Brain microvascular endothelial cell (primary cell): ENCODE results near the gene EIF2B1.
A peak's percentile ranks its signal among the peaks of the same experiment; 100 is the strongest.

Experiments
- DNase-seq: peaks from one replicate; pipeline ENCODE4 v3.0.0-alpha.2; 2020
- H3K27ac ChIP-seq: fragments of 250-450 bp; sonication (Bioruptor Pico); 2 replicates; pipeline ENCODE4 v1.5.1; 2020; ENCODE audit warnings: mild to moderate bottlenecking, moderate library complexity
- H3K27me3 ChIP-seq: fragments of 250-450 bp; sonication (Bioruptor Pico); replicated peaks from 2 replicates; pipeline ENCODE4 v1.5.1; 2020; ENCODE audit warnings: mild to moderate bottlenecking
- H3K36me3 ChIP-seq: fragments of 250-450 bp; sonication (Bioruptor Pico); replicated peaks from 2 replicates; pipeline ENCODE4 v1.5.1; 2020; ENCODE audit warnings: mild to moderate bottlenecking
- H3K4me3 ChIP-seq: 2 replicates; pipeline ENCODE4 v1.5.1; 2011; ENCODE audit warnings: low read depth, mild to moderate bottlenecking, control low read depth, low read length, moderate library complexity
- CTCF ChIP-seq: IDR thresholded peaks from 2 replicates; pipeline ENCODE4 v1.5.1; 2011; ENCODE audit warnings: low read depth, mild to moderate bottlenecking, moderate library complexity, low read length, control low read depth, inconsistent platforms; ENCODE audit errors: missing control alignments
- in situ Hi-C: cut with HindIII; loops from 2 replicates; pipeline ENCODE4 v1.10.0; 2017; ENCODE audit warnings: low sequenced_read_pairs, low pct_ligation_motif_present

The EIF2B1 gene

GRCh38 chr12:123633379-123634141 lies at the start of gene EIF2B1, which contains the start of gene GTF2H3:
TSS of gene EIF2B1 (minus strand) at chr12:123633686. CDS start at chr12:123633557, 129 bp downstream.
TSS of gene GTF2H3 (plus strand) at chr12:123633829. CDS start at chr12:123633860, 31 bp downstream.
- H3K36me3 ChIP-seq = peaks cover 23% of the 10 kb centered on the region
- TF ChIP-seq CTCF = no peak
- peak within 1 kb of the TSS; percentile 95 for H3K4me3 ChIP-seq
- H3K27me3 ChIP-seq = no peaks in the 10 kb centered on the region
- H3K27ac ChIP-seq = peak within 1 kb of the TSS; percentile 84
- in situ Hi-C loops = no loop called here
- DNase-seq = peak; percentile 97

GRCh38 chr12:123681605-123682004 lies 48.1 kb upstream of the EIF2B1 start:
- H3K36me3 ChIP-seq = peaks cover 3% of the 10 kb centered on the region
- in situ Hi-C loops = no loop called here
- H3K27ac ChIP-seq = no peak overlapping the region
- TF ChIP-seq CTCF = no peak
- no peaks in the 10 kb centered on the region for H3K27me3 ChIP-seq
- no peak overlapping the region for H3K4me3 ChIP-seq
- DNase-seq = no peak

- in situ Hi-C loops = no loop called here
- Histone ChIP-seq H3K27ac (no peak overlapping the region), H3K27me3 (no peaks in the 10 kb centered on the region), H3K4me3 (no peak overlapping the region), H3K36me3 (peaks cover 3% of the 10 kb centered on the region)
- DNase-seq = no peak
- no peak for TF ChIP-seq CTCF
These were observed 45.5 kb upstream of the EIF2B1 start for GRCh38 chr12:123678981-123679380.

- H3K36me3 ChIP-seq = peaks cover 3% of the 10 kb centered on the region
- no peaks in the 10 kb centered on the region for H3K27me3 ChIP-seq
- H3K4me3 ChIP-seq = no peak overlapping the region
- in situ Hi-C loops = no loop called here
- TF ChIP-seq CTCF = no peak
- no peak overlapping the region for H3K27ac ChIP-seq
- DNase-seq = no peak
These were observed 43.3 kb upstream of the EIF2B1 start for GRCh38 chr12:123676616-123677320.

- in situ Hi-C loops = no loop called here
- TF ChIP-seq CTCF = no peak
- H3K27me3 ChIP-seq = no peaks in the 10 kb centered on the region
These were observed 42.0 kb upstream of the EIF2B1 start for GRCh38 chr12:123675436-123675835.

More at GRCh38 chr12:123675436-123675835, 42.0 kb upstream of the EIF2B1 start:
- H3K27ac ChIP-seq = no peak overlapping the region
- H3K4me3 ChIP-seq = no peak overlapping the region
- no peak for DNase-seq
- H3K36me3 ChIP-seq = peaks cover 3% of the 10 kb centered on the region
